Hepatocyte (in vitro differentiated cells): ENCODE results near the gene FRMD3. TPM values are rescaled to one million over a fixed set of nuclear protein-coding genes. Genes with fewer than 3 reads are reported as not detected.

Source experiments
- DNase-seq: peaks from one replicate; pipeline ENCODE4 v3.0.0-alpha.2; 2016; ENCODE audit warnings: low spot score
- H2AFZ ChIP-seq: fragments of 200-600 bp; sonication (generic); 2 replicates; pipeline ENCODE4 v1.6.0; 2016; ENCODE audit warnings: antibody characterized with exemption, mild to moderate bottlenecking
- H3K27ac ChIP-seq: fragments of 200-600 bp; sonication (generic); 2 replicates; pipeline ENCODE4 v1.5.1; 2016; ENCODE audit warnings: mild to moderate bottlenecking
- H3K27me3 ChIP-seq: fragments of 200-600 bp; sonication (generic); 2 replicates; pipeline ENCODE4 v1.6.1; 2016
- H3K36me3 ChIP-seq: fragments of 200-600 bp; sonication (generic); replicated peaks from 2 replicates; pipeline ENCODE4 v1.5.1; 2016; ENCODE audit warnings: low read depth; ENCODE audit not compliant: insufficient read depth
- H3K4me1 ChIP-seq: fragments of 200-600 bp; sonication (generic); 2 replicates; pipeline ENCODE4 v1.5.1; 2016; ENCODE audit warnings: mild to moderate bottlenecking, moderate library complexity; ENCODE audit not compliant: insufficient read depth
- H3K4me2 ChIP-seq: fragments of 200-600 bp; sonication (generic); 2 replicates; pipeline ENCODE4 v1.6.0; 2016
- H3K4me3 ChIP-seq: fragments of 200-600 bp; sonication (generic); 2 replicates; pipeline ENCODE4 v1.5.1; 2016; ENCODE audit warnings: mild to moderate bottlenecking
- H3K79me2 ChIP-seq: fragments of 200-600 bp; sonication (generic); 2 replicates; pipeline ENCODE4 v1.6.0; 2017; ENCODE audit warnings: mild to moderate bottlenecking
- H3K9me2 ChIP-seq: fragments of 200-600 bp; sonication (generic); replicated peaks from 2 replicates; pipeline ENCODE4 v1.6.0; 2017; ENCODE audit warnings: mild to moderate bottlenecking; ENCODE audit not compliant: insufficient read depth
- H3K9me3 ChIP-seq: fragments of 200-600 bp; sonication (generic); 2 replicates; pipeline ENCODE4 v1.5.1; 2016; ENCODE audit warnings: low read depth, mild to moderate bottlenecking
- H4K20me1 ChIP-seq: fragments of 200-600 bp; sonication (generic); 2 replicates; pipeline ENCODE4 v1.6.0; 2016; ENCODE audit warnings: mild to moderate bottlenecking; ENCODE audit not compliant: insufficient read depth, poor library complexity, severe bottlenecking
- EZH2 ChIP-seq: fragments of 200-600 bp; sonication (generic); IDR thresholded peaks from 2 replicates; pipeline ENCODE4 v1.6.1; 2016; ENCODE audit warnings: antibody characterized with exemption, mild to moderate bottlenecking, borderline replicate concordance
- EZH2phosphoT487 ChIP-seq: fragments of 200-600 bp; sonication (generic); IDR thresholded peaks from one replicate; pipeline ENCODE4 v1.6.1; 2018; ENCODE audit warnings: antibody characterized with exemption, mild to moderate bottlenecking, low read depth, moderate library complexity; ENCODE audit not compliant: unreplicated experiment, severe bottlenecking
- WGBS: methylation state at CpG from one replicate; pipeline ENCODE4 v1.1.6; 2016; ENCODE audit warnings: low lambda C conversion rate; ENCODE audit errors: missing lambda C conversion rate; 5-methylcytosine and 5-hydroxymethylcytosine counted together
- polyA plus RNA-seq: library from polyadenylated mRNA; unstranded; fragments of >200 nt; fragmentation: Nextera tagmentation; extraction: Ambion mirVana; gene quantifications from 2 replicates; pipeline ENCODE4 v1.2.1, GENCODE V29; 2016
- total RNA-seq: library from RNA; depleted of rRNA; stranded (reverse); fragments of >200 nt; gene quantifications from 2 replicates; pipeline ENCODE4 v1.2.3, GENCODE V29; 2014
- TF ChIP-seq, protein P1 (sequence below): fragments of 200-600 bp; sonication (generic); IDR thresholded peaks from 2 replicates; pipeline ENCODE4 v1.5.1; 2016; ENCODE audit warnings: antibody characterized with exemption, mild to moderate bottlenecking; ENCODE audit not compliant: poor library complexity

FRMD3 gene
- total and polyA plus RNA-seq, 2 experiments from 2014 or later = 3.9 to 7.0 TPM

DNA sequence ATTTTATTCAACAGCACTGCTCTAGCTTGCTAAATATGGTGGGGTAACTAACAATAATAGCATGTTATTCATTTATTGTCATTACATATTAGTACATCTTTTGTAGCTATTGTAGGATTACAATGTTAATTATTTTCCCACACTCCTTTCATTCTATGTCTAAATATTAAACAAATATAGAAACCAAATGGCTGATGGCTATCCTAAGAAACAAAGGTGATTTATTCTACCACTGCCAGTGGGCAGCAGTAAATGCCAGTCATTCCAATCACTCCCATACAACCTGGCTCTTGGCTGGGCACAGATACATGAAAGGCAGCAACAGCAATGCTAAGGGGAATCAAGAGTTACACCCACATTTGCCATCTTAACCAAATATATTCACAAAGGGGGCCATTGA is 84.1 kb downstream of the FRMD3 start:
- H3K4me3 ChIP-seq = no peak overlapping the region
- TF ChIP-seq EZH2 = no peak
- TF ChIP-seq EZH2phosphoT487 = no peak
- TF ChIP-seq, protein P1, sequence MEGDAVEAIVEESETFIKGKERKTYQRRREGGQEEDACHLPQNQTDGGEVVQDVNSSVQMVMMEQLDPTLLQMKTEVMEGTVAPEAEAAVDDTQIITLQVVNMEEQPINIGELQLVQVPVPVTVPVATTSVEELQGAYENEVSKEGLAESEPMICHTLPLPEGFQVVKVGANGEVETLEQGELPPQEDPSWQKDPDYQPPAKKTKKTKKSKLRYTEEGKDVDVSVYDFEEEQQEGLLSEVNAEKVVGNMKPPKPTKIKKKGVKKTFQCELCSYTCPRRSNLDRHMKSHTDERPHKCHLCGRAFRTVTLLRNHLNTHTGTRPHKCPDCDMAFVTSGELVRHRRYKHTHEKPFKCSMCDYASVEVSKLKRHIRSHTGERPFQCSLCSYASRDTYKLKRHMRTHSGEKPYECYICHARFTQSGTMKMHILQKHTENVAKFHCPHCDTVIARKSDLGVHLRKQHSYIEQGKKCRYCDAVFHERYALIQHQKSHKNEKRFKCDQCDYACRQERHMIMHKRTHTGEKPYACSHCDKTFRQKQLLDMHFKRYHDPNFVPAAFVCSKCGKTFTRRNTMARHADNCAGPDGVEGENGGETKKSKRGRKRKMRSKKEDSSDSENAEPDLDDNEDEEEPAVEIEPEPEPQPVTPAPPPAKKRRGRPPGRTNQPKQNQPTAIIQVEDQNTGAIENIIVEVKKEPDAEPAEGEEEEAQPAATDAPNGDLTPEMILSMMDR = no peak
- no peak for DNase-seq

GRCh38 chr9:83451308-83451707 is 86.9 kb downstream of the FRMD3 start:
- no peaks in the 10 kb centered on the region for H3K79me2 ChIP-seq
- H3K9me3 ChIP-seq = no peaks in the 10 kb centered on the region
- H3K36me3 ChIP-seq = no peaks in the 10 kb centered on the region
- no peaks in the 10 kb centered on the region for H3K27me3 ChIP-seq
- H3K4me1 ChIP-seq = no peaks in the 10 kb centered on the region
- no peaks in the 10 kb centered on the region for H4K20me1 ChIP-seq
- WGBS = 86% methylated on average over 4 of the region's 4 CpGs
- DNase-seq = no peak
- no peak overlapping the region for H3K4me2 ChIP-seq
- no peak overlapping the region for H2AFZ ChIP-seq
- TF ChIP-seq EZH2 (no peak), EZH2phosphoT487 (no peak)
- TF ChIP-seq, protein P1 = no peak
- H3K9me2 ChIP-seq = no peaks in the 10 kb centered on the region
- no peak overlapping the region for H3K27ac ChIP-seq
- no peak overlapping the region for H3K4me3 ChIP-seq

More for the DNA sequence above, 84.1 kb downstream of the FRMD3 start:
- Histone ChIP-seq H4K20me1 (no peaks in the 10 kb centered on the region), H3K27me3 (no peaks in the 10 kb centered on the region), H2AFZ (no peak overlapping the region), H3K9me3 (no peaks in the 10 kb centered on the region), H3K4me1 (no peaks in the 10 kb centered on the region), H3K4me2 (no peak overlapping the region), H3K79me2 (no peaks in the 10 kb centered on the region), H3K9me2 (no peaks in the 10 kb centered on the region), H3K27ac (no peak overlapping the region), H3K36me3 (no peaks in the 10 kb centered on the region)

DNA sequence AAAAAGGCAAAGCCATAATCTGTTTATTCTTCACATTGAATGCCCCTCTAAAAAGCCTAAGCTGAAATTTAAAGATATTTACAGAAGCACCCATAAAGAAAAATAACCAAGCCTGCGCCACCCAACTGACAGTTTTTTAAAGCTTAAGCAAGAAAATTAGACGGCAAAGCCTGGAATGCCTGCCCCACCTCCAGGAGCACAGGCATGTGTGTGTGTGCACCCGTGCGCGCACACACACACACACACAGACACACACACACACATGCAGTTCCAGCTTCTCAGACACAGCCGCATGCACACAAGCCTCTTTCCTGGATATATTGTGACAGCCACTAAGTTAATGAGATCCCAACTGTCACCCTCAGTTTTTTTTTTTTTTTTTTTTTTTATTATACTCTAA is 88.2 kb downstream of the FRMD3 start:
- no peaks in the 10 kb centered on the region for H3K36me3 ChIP-seq
- H3K9me3 ChIP-seq = no peaks in the 10 kb centered on the region
- no peaks in the 10 kb centered on the region for H3K4me1 ChIP-seq
- no peak overlapping the region for H3K27ac ChIP-seq
- H3K4me3 ChIP-seq = no peak overlapping the region
- WGBS = 75% methylated on average over 6 of the region's 6 CpGs
- DNase-seq = no peak
- no peaks in the 10 kb centered on the region for H3K79me2 ChIP-seq
- no peaks in the 10 kb centered on the region for H3K27me3 ChIP-seq
- H2AFZ ChIP-seq = no peak overlapping the region
- TF ChIP-seq, protein P1 = no peak
- TF ChIP-seq EZH2 (no peak), EZH2phosphoT487 (no peak)
- no peaks in the 10 kb centered on the region for H4K20me1 ChIP-seq
- no peak overlapping the region for H3K4me2 ChIP-seq
- no peaks in the 10 kb centered on the region for H3K9me2 ChIP-seq

GRCh38 chr9:83449166-83449565 is 89.0 kb downstream of the FRMD3 start:
- Histone ChIP-seq H3K27ac (peak overlapping the region; percentile 57), H3K27me3 (no peaks in the 10 kb centered on the region), H3K4me3 (no peak overlapping the region), H4K20me1 (no peaks in the 10 kb centered on the region), H2AFZ (no peak overlapping the region), H3K4me2 (no peak overlapping the region), H3K79me2 (no peaks in the 10 kb centered on the region), H3K36me3 (no peaks in the 10 kb centered on the region), H3K9me2 (no peaks in the 10 kb centered on the region), H3K4me1 (no peaks in the 10 kb centered on the region), H3K9me3 (no peaks in the 10 kb centered on the region)
- 57% methylated on average over 5 of the region's 5 CpGs for WGBS
- TF ChIP-seq EZH2 (no peak), EZH2phosphoT487 (no peak)
- TF ChIP-seq, protein P1 = no peak
- no peak for DNase-seq
